GM19395 (cell line): Measurements from ENCODE around the gene ANKRA2.

Experiments
- ATAC-seq: cut with Tn5 transposase; IDR thresholded peaks from one replicate; pipeline ENCODE4 v1.9.1; 2021; ENCODE audit warnings: mild to moderate bottlenecking, moderate library complexity; ENCODE audit not compliant: unreplicated experiment

Gene ANKRA2

GRCh38 chr5:73507062-73507461, 58.4 kb downstream of the ANKRA2 start:
- no peak for ATAC-seq

DNA sequence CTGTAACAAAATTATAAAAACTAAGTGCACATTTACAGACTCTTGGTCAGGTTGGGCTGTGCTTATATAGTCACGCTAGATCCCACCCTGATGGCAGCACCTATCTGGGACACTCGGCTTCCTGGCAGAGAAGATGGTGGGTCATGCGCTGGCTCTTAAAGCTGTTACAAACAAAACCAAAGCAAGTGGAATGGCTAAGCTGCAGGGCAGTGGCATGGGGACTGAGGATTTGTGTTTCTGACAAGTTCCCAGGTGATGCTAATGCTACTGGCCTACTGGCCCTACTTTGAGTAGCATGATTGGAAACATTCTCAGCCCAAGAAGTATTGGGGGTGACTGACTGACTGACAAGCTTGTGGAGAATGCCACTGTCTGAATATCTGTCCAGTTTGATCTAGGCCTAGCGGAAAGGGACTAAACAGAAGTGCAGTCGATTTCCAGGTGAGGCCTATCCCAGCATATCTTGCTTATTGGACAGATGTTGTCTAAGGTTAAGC, 58.9 kb downstream of the ANKRA2 start:
- no peak for ATAC-seq
